H7 (cell line): Measurements from ENCODE around the gene ADAMTS17. TPM values are rescaled to one million over a fixed set of nuclear protein-coding genes. Genes with fewer than 3 reads are reported as not detected.

Experiments
- DNase-seq: peaks from one replicate; pipeline ENCODE4 v3.0.0; 2012
- H3K27me3 ChIP-seq: 2 replicates; pipeline ENCODE4 v1.6.0; 2011; ENCODE audit warnings: mild to moderate bottlenecking, low read length; ENCODE audit not compliant: control insufficient read depth, insufficient read depth
- H3K36me3 ChIP-seq: replicated peaks from 2 replicates; pipeline ENCODE4 v1.5.1; 2011; ENCODE audit warnings: low read length; ENCODE audit not compliant: control insufficient read depth, insufficient read depth
- H3K4me3 ChIP-seq: 2 replicates; pipeline ENCODE4 v1.5.1; 2011; ENCODE audit warnings: low read depth, mild to moderate bottlenecking, control low read depth, low read length, moderate library complexity; ENCODE audit not compliant: insufficient read depth
- total RNA-seq: library from RNA; depleted of rRNA; stranded (reverse); fragments of >200 nt; shearing (Covaris generic); gene quantifications from 2 replicates; pipeline ENCODE4 v1.2.3, GENCODE V29; 2014

Gene ADAMTS17
- total RNA-seq, 1 experiment from 2014 or later, result 0.55 TPM

GRCh38 chr15:100121285-100121684 lies 220.5 kb downstream of the ADAMTS17 start:
- Histone ChIP-seq H3K4me3 (no peak overlapping the region), H3K27me3 (no peaks in the 10 kb centered on the region), H3K36me3 (no peaks in the 10 kb centered on the region)
- no peak for DNase-seq

GRCh38 chr15:100120111-100120510 lies 221.7 kb downstream of the ADAMTS17 start:
- no peak for DNase-seq
- no peaks in the 10 kb centered on the region for H3K27me3 ChIP-seq

GRCh38 chr15:100118546-100118945 lies 223.2 kb downstream of the ADAMTS17 start:
- no peak for DNase-seq
- Histone ChIP-seq H3K36me3 (no peaks in the 10 kb centered on the region), H3K27me3 (no peaks in the 10 kb centered on the region), H3K4me3 (no peak overlapping the region)

More at GRCh38 chr15:100120111-100120510, 221.7 kb downstream of the ADAMTS17 start:
- H3K4me3 ChIP-seq, result no peak overlapping the region
- H3K36me3 ChIP-seq, result no peaks in the 10 kb centered on the region

GRCh38 chr15:100116416-100117190 lies 225.2 kb downstream of the ADAMTS17 start:
- DNase-seq, result no peak
- Histone ChIP-seq H3K27me3 (no peaks in the 10 kb centered on the region), H3K4me3 (no peak overlapping the region), H3K36me3 (no peaks in the 10 kb centered on the region)

- no peak overlapping the region for H3K4me3 ChIP-seq
- no peak for DNase-seq
- H3K36me3 ChIP-seq, result no peaks in the 10 kb centered on the region
Measured at GRCh38 chr15:100115711-100116090, 226.1 kb downstream of the ADAMTS17 start.

GRCh38 chr15:100115066-100115710 lies 226.6 kb downstream of the ADAMTS17 start:
- Histone ChIP-seq H3K27me3 (no peaks in the 10 kb centered on the region), H3K36me3 (no peaks in the 10 kb centered on the region), H3K4me3 (no peak overlapping the region)
- no peak for DNase-seq

More at GRCh38 chr15:100115711-100116090, 226.1 kb downstream of the ADAMTS17 start:
- no peaks in the 10 kb centered on the region for H3K27me3 ChIP-seq

GRCh38 chr15:100114571-100114970 lies 227.2 kb downstream of the ADAMTS17 start:
- no peaks in the 10 kb centered on the region for H3K27me3 ChIP-seq
- H3K4me3 ChIP-seq, result no peak overlapping the region
- no peaks in the 10 kb centered on the region for H3K36me3 ChIP-seq
- peak; percentile 56 for DNase-seq

- H3K36me3 ChIP-seq, result no peaks in the 10 kb centered on the region
- no peak overlapping the region for H3K4me3 ChIP-seq
- no peak for DNase-seq
- no peaks in the 10 kb centered on the region for H3K27me3 ChIP-seq
Measured at GRCh38 chr15:100114100-100114499, 227.7 kb downstream of the ADAMTS17 start.

GRCh38 chr15:100113351-100114080 lies 228.3 kb downstream of the ADAMTS17 start:
- Histone ChIP-seq H3K4me3 (no peak overlapping the region), H3K36me3 (no peaks in the 10 kb centered on the region), H3K27me3 (no peaks in the 10 kb centered on the region)
- no peak for DNase-seq

- no peak for DNase-seq
- Histone ChIP-seq H3K4me3 (no peak overlapping the region), H3K27me3 (no peaks in the 10 kb centered on the region), H3K36me3 (no peaks in the 10 kb centered on the region)
Measured at GRCh38 chr15:100112636-100113305, 229.0 kb downstream of the ADAMTS17 start.

GRCh38 chr15:100112061-100112420 lies 229.7 kb downstream of the ADAMTS17 start:
- no peak for DNase-seq
- Histone ChIP-seq H3K36me3 (no peaks in the 10 kb centered on the region), H3K27me3 (no peaks in the 10 kb centered on the region), H3K4me3 (no peak overlapping the region)

- no peak for DNase-seq
- no peaks in the 10 kb centered on the region for H3K27me3 ChIP-seq
- no peak overlapping the region for H3K4me3 ChIP-seq
- no peaks in the 10 kb centered on the region for H3K36me3 ChIP-seq
Measured at GRCh38 chr15:100111125-100112060, 230.4 kb downstream of the ADAMTS17 start.

- DNase-seq, result no peak
- Histone ChIP-seq H3K4me3 (no peak overlapping the region), H3K36me3 (no peaks in the 10 kb centered on the region), H3K27me3 (no peaks in the 10 kb centered on the region)
Measured at GRCh38 chr15:100109486-100110035, 232.2 kb downstream of the ADAMTS17 start.
